Esophagus muscularis mucosa (tissue), 4 donors: Measurements from ENCODE around the gene DPYD.

Source experiments
- CTCF ChIP-seq, 3 experiments: fragments of 200-600 bp in 2 of 3; fragments of 450-650 bp in 1 of 3; sonication (generic) in 2 of 3; IDR thresholded peaks; one replicate each; pipeline ENCODE4 v1.5.1; 2017 to 2019; ENCODE audit warnings: antibody characterized with exemption in 3 of 3, mild to moderate bottlenecking in 2 of 3, moderate library complexity in 1 of 3
- EP300 ChIP-seq: sonication (generic); formaldehyde crosslinking; IDR thresholded peaks from one replicate; pipeline ENCODE4 v1.6.1; 2017; ENCODE audit warnings: antibody characterized with exemption
- POLR2A ChIP-seq: fragments of 450-650 bp; IDR thresholded peaks from one replicate; pipeline ENCODE4 v1.6.1; 2017; ENCODE audit warnings: antibody characterized with exemption, moderate library complexity, mild to moderate bottlenecking, low read depth
- POLR2AphosphoS5 ChIP-seq, 2 donors: sonication (generic); formaldehyde crosslinking; IDR thresholded peaks; one replicate each; pipeline ENCODE4 v1.6.1; 2017; ENCODE audit warnings: antibody characterized with exemption in 2 of 2

- no peak for TF ChIP-seq POLR2A
- TF ChIP-seq CTCF (IDR thresholded peaks at IDR 0.05), result no peak
- no peak for TF ChIP-seq POLR2AphosphoS5 (IDR thresholded peaks at IDR 0.05)
- no peak for TF ChIP-seq EP300
These were observed 339.2 kb downstream of the DPYD start for GRCh38 chr1:97581614-97582051.
